ENCODE measurements around the gene ORM1.

ORM1 gene

GRCh38 chr9:114287763-114288192, 35.1 kb upstream of the ORM1 start:
- DNase-seq, result no peak

DNA sequence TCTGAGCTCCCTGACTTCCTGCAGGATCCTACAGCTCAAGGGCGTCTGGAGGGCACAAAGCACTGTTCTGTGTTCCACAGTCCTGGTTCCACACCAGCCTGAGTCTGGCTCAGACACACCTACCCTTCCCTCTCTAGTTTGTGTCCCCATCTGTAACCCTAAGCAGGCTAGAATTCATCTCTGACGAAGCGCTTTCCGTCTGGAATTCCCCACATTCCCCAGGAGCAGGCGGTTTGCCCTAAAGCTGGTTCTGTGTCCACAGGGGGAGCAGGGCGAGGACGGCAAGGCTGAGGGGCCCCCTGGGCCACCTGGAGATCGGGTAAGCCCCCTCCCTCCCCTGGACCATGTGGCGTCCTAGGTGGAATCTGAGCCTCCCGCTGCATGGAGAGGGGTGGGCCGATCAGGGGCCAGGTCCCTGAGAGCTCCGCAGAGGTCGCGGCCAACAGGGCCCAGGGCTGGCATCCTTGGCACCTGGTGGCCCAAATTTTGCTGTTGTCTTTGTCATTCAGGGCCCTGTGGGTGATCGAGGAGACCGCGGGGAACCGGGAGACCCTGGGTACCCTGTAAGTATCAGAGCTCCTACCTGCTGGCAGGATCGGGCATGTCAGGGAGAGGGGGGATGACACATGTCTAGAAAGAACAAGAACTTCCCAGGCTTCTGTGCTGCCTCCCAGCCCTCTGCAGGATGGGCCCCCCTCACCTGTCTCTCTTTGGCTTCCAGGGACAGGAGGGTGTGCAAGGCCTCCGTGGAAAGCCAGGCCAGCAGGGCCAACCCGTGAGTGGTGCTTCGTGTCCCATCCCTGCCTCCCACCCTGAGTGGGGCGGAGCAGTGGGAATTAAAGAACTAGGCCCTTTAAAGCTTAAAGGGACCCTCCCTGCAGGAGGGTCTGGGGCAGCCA, 34.5 kb upstream of the ORM1 start:
- DNase-seq, result no peak

GRCh38 chr9:114289106-114289505, 33.8 kb upstream of the ORM1 start:
- no peak for DNase-seq

DNA sequence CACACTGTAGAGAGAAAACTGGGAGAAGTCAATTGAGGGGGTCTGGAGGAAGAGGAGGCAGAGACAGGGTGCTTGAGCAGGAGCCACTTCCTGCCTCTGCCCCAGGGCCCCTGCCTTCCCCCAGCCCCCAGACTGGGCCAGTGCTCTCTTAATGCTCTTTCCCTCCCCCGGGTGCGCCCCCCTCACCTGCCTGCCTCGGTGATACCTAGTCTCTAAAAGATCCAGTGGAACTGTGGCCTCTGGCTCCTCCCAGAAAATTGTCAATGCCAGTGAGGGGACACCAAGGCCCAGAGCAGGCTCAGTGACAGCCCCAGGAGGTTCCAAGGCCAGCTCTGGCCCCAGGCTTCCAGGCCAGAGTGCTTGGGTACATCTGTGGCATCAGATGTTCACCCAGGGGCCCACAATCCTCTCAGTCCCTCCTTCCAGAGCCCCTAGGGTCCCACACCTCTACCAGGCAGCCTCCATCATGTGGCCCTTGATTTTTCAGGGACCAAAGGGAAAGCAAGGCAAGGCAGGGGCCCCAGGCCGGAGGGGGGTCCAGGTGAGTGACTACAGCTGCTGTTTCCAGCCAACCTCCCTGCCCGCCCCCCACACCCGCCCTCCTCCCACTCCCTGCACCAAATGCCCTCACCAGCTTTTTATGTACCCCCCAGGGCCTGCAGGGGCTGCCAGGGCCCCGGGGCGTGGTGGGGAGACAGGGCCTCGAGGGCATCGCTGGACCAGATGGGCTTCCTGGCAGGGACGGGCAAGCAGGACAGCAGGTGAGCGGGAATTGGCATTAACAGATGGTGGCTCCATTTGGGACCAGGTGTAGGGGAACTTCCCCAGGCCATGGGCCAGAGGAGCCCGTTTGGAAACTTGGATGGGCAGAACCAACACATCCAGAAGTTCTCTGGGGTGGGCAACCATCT, 33.1 kb upstream of the ORM1 start:
- DNase-seq, result no peak

- DNase-seq, result no peak
Observed at GRCh38 chr9:114290561-114290986, 32.3 kb upstream of the ORM1 start.

- DNase-seq, result peak; percentile 83 to 85
Observed at GRCh38 chr9:114291064-114291474, 31.8 kb upstream of the ORM1 start.

- no peak for DNase-seq
Observed at GRCh38 chr9:114291886-114292590, 30.9 kb upstream of the ORM1 start.

- no peak for DNase-seq
Observed at GRCh38 chr9:114294664-114295063, 28.2 kb upstream of the ORM1 start.

- no peak for DNase-seq
Observed at GRCh38 chr9:114296338-114296737, 26.6 kb upstream of the ORM1 start.

DNA sequence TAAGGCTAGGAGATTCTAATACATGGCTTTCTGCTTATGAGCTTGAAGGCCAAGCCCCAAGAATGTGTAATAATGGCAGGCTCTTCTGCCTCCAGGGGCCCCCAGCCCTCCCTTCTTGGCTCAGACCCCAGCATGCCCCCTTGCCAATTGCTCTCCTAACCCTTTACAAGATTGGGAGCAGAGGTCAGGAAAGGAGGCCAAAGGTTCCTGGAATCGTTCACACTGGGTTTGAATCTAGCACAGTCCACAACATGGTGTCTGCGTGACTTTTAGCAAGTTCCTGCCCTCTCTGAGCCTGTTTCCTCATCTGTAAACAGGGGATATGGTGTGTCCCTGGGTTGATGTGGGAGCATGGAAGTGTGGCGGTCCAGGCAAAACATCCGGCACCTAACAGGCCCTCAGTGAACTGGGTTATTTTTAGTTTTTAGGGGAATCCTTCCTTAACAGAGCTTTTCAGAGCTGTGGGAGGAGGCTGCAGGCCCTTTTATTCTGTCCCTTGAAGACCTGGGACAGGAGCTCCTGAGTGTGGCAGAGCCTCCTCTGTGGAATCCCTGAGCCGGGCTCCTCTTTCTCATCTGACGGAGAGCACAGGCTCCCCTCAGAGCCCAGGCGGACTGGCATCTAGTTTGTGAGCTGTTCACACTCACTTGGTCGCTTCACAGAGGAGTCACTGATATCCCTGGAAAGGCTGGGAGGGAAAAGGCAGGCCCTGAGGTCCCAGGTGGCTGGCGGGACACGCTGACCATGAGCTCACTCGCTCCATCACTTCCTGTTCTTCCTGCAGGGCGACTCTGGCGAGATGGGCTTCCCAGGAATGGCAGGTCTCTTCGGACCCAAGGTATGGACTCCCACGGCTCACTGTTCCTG, 23.4 kb upstream of the ORM1 start:
- peak in 1 of 2 experiments; percentile 11 for DNase-seq

- DNase-seq, result peak; percentile 11 to 14
Observed at GRCh38 chr9:114300153-114300845, 22.6 kb upstream of the ORM1 start.

- peak; percentile 3 to 5 for DNase-seq
Observed at GRCh38 chr9:114300846-114301797, 21.8 kb upstream of the ORM1 start.

DNA sequence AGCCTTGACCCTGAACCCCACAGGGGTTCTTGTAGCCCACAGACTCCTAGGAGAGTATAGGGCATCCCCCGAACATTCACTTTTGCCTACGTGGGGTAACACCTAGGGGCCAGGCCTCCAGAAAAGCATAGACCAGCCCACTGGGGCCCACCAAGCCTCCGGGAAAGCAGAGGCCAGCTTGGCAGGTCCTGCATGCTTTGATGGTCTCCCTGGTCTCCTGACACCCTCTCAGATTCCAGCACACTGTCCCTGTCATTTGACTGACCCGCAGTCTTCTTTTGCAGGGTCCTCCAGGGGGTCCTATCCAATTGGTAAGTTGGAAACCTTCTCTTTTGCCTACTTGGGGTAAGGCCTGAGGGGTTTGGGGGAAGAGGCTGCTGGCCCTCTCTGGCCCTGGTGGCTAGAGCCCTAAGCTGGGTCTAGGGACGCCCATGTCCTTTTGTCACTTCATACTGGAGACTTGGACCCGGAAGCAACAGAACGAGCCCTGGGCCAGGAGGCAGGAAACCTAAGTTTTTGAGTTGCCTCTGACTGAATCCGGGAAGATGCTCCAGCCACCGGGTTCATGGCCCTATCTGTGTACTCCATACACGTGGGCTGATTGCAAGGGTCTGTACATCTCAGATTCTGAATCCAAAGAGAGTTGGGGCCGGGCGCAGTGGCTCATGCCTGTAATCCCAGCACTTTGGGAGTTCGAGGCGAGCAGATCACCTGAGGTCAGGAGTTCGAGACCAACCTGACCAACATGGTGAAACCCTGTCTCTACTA, 20.9 kb upstream of the ORM1 start:
- peak; percentile 5 to 10 for DNase-seq

GRCh38 chr9:114302727-114303126, 20.2 kb upstream of the ORM1 start:
- DNase-seq, result peak in 1 of 2 experiments; percentile 4

GRCh38 chr9:114303571-114303970, 19.3 kb upstream of the ORM1 start:
- peak; percentile 2 to 8 for DNase-seq

DNA sequence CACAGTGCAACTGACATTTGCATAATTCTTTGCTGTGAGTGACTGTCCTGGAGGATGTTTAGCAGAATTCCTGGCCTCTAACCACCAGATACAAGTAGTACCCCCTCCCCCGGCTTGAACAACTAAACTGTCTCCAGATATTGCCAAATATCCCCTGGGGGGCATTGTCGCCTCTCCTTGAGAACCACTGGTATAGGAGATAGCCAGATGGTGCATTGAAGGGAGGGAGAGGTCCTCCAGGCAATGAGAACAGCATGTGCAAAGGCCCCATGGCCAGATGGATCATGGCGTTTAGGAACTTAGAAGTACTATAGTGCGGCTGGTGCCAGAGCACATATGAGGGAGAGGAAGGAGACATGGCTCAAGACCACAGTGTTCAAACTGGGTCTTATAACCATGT, 18.9 kb upstream of the ORM1 start:
- DNase-seq, result peak; percentile 11 to 13

- DNase-seq, result peak; percentile 12 to 14
Observed at GRCh38 chr9:114304416-114305188, 18.3 kb upstream of the ORM1 start.

DNA sequence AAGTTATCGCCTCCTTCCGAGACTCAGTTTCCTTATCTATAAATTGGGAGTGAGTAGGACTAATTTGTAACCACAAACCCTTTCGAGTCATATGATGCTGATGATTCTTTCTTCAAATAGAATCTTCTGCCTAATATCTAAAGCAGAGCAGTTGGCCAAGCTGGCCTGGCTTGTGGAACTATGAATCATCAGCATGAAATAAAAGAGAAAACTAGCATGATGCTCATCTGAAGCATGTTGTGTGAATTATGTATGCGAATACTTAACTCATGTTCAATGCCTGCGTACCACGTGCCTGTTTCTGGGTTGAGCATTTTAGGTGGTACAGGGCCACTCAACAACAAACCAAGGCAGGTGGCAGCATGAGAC, 15.0 kb upstream of the ORM1 start:
- peak in 1 of 2 experiments; percentile 4 for DNase-seq

All from activated T-cell treated with anti-CD3 and anti-CD28 coated beads, Interleukin-2, amount 50 U/mL, for 48 hours (primary cell).